Spleen (tissue), 11 donors: ENCODE data around the gene ADGRG1. TPM values are rescaled to one million over a fixed set of nuclear protein-coding genes. Genes with fewer than 3 reads are reported as not detected.

Experiments
- DNase-seq: peaks from one replicate; pipeline ENCODE4 v3.0.0-alpha.2; 2020
- H3K27ac ChIP-seq, 8 donors: fragments of 200-600 bp; sonication (generic) in 7 of 8; 1 replicate in 4 of 8; 2 replicates in 4 of 8; pipeline versions ENCODE4 v1.5.0 to v1.8.0; 2016 to 2021; ENCODE audit warnings: inconsistent platforms in 4 of 8, mild to moderate bottlenecking in 4 of 8, moderate library complexity in 1 of 8
- H3K27me3 ChIP-seq, 7 donors: fragments of 200-600 bp; sonication (generic) in 6 of 7; replicated peaks in 1 of 7; 1 replicate in 4 of 7; 2 replicates in 3 of 7; pipeline versions ENCODE4 v1.5.0 to v1.8.0; 2016 to 2021; ENCODE audit warnings: inconsistent platforms in 3 of 7, mild to moderate bottlenecking in 1 of 7
- H3K36me3 ChIP-seq, 6 donors: fragments of 200-600 bp; sonication (generic) in 5 of 6; 1 replicate in 4 of 6; 2 replicates in 2 of 6; pipeline versions ENCODE4 v1.5.0 to v1.8.0; 2016 to 2021; ENCODE audit warnings: inconsistent platforms in 2 of 6
- H3K4me1 ChIP-seq, 6 donors: fragments of 200-600 bp; sonication (generic) in 5 of 6; 1 replicate in 3 of 6; 2 replicates in 3 of 6; pipeline versions ENCODE4 v1.5.0 to v1.8.0; 2016 to 2021; ENCODE audit warnings: inconsistent platforms in 3 of 6
- H3K4me3 ChIP-seq, 8 donors: fragments of 200-600 bp; sonication (generic) in 7 of 8; 1 replicate in 4 of 8; 2 replicates in 4 of 8; pipeline versions ENCODE4 v1.5.0 to v1.8.0; 2016 to 2021; ENCODE audit warnings: inconsistent platforms in 4 of 8, mild to moderate bottlenecking in 4 of 8, moderate library complexity in 2 of 8
- H3K9me3 ChIP-seq, 8 donors: fragments of 200-600 bp; sonication (generic) in 7 of 8; 1 replicate in 4 of 8; 2 replicates in 4 of 8; pipeline versions ENCODE4 v1.5.0 to v1.8.0; 2016 to 2021; ENCODE audit warnings: inconsistent platforms in 4 of 8
- CTCF ChIP-seq, 11 experiments: fragments of 200-600 bp in 7 of 11; fragments of 450-650 bp in 4 of 11; sonication (generic) in 4 of 11; IDR thresholded peaks in 8 of 11; conservative IDR thresholded peaks in 3 of 11; 1 replicate in 7 of 11; 2 replicates in 4 of 11; pipeline versions ENCODE4 v1.4.0 to v1.8.0; 2016 to 2021; ENCODE audit warnings: antibody characterized with exemption in 11 of 11, inconsistent platforms in 4 of 11, mild to moderate bottlenecking in 1 of 11
- POLR2A ChIP-seq, 3 donors: fragments of 450-650 bp; IDR thresholded peaks; one replicate each; pipeline ENCODE4 v1.5.1; 2017; ENCODE audit warnings: antibody characterized with exemption in 3 of 3, mild to moderate bottlenecking in 1 of 3
- POLR2AphosphoS5 ChIP-seq, 3 donors: sonication (generic); formaldehyde crosslinking; IDR thresholded peaks; one replicate each; pipeline ENCODE4 v1.5.1; 2017; ENCODE audit warnings: antibody characterized with exemption in 3 of 3
- WGBS, 5 donors: extraction: QIAGEN DNeasy Blood & Tissue Kit in 3 of 5; methylation state at CpG; one replicate each; pipeline versions ENCODE4 v1.1.5 to v1.1.7; 2013 to 2018; 5-methylcytosine and 5-hydroxymethylcytosine counted together
- intact Hi-C: fragments of 100-400 bp; cut with DNase I; formaldehyde crosslinking; loops from one replicate; pipeline ENCODE4 v1.15.0; 2023; ENCODE audit warnings: low total_unique reads
- polyA plus RNA-seq, 3 donors: library from polyadenylated mRNA; stranded (reverse); fragments of 200-250 nt; gene quantifications; one replicate each; pipeline ENCODE4 v1.2.1, GENCODE V29; 2013
- total RNA-seq, 7 donors: library from RNA; depleted of rRNA in 3 of 7; stranded (reverse); fragments of >200 nt in 3 of 7; fragmentation: NEBNext Ultra II Directional in 4 of 7; extraction: Animal tissue kit (Norgen Biotek cat#: 25700) in 4 of 7; gene quantifications; one replicate each; pipeline versions ENCODE4 v1.1.0 to v1.2.1, GENCODE V29; 2016 to 2021
- donor health status: healthy with polysubstance abuse.
- donor health status: DM: no; HTN: no; CAD: no; lungs with moderate emphysema.
- donor health status: DM: no; HTN: no; CAD: no.
- donor health status: Bipolar disorder and iron deficiency.
- donor health status: healthy.
- donor health status: DM: no; HTN: no; CAD: no.
- donor health status: DM: yes; HTN: yes; CAD: no.

Gene ADGRG1
- total and polyA plus RNA-seq, 10 donors: 1.0 to 23.7 (median 8.2) TPM

DNA sequence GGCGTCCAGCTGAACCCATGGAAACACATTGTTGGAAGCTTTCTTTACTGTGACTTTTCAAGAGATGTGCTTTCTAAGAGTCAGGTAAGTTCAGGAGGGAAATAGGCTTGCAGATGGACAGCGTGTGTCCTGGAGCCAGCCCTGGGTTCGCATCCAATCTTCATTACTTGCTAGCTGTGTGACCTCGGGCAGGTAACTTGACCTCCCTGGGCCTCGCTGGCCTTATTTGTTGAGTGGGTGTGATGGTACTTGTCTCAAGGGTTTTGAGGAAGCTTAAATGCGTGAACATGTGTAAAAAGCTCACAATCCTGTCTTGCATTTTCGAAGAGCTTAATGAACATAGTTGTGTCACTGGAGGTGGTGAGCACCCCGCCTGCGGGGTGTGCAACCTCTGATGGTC lies 11.8 kb downstream of the ADGRG1 start:
- no peaks in the 10 kb centered on the region for H3K36me3 ChIP-seq
- H3K4me1 ChIP-seq: peaks cover 0 to 30% (median 6%) of the 10 kb centered on the region in 6 donors
- no peak overlapping the region for H3K4me3 ChIP-seq
- peaks cover 0 to 38% (median 2%) of the 10 kb centered on the region in 7 donors for H3K27me3 ChIP-seq
- intact Hi-C loops: no loop called here
- TF ChIP-seq POLR2AphosphoS5 (IDR thresholded peaks at IDR 0.05) (no peak), CTCF (IDR thresholded peaks at IDR 0.05 in 8 of 11, conservative IDR thresholded peaks at IDR 0.05 in 3 of 11) (no peak), POLR2A (IDR thresholded peaks at IDR 0.05) (no peak)
- no peak overlapping the region for H3K27ac ChIP-seq
- 86 to 95% (median 90%) methylated on average over 9 of the region's 9 CpGs for WGBS, 5 donors
- DNase-seq: no peak
- no peaks in the 10 kb centered on the region for H3K9me3 ChIP-seq

GRCh38 chr16:57640612-57641011 lies 12.2 kb downstream of the ADGRG1 start:
- Histone ChIP-seq H3K27ac (no peak overlapping the region), H3K4me3 (no peak overlapping the region), H3K27me3 (peaks cover 0 to 37% (median 2%) of the 10 kb centered on the region in 7 donors), H3K36me3 (no peaks in the 10 kb centered on the region), H3K4me1 (peaks cover 0 to 34% (median 8%) of the 10 kb centered on the region in 6 donors), H3K9me3 (no peaks in the 10 kb centered on the region)
- 44 to 59% (median 49%) methylated on average over 8 of the region's 8 CpGs for WGBS, 5 donors
- intact Hi-C loops: no loop called here
- no peak for DNase-seq
- TF ChIP-seq POLR2AphosphoS5 (IDR thresholded peaks at IDR 0.05) (no peak), CTCF (IDR thresholded peaks at IDR 0.05 in 8 of 11, conservative IDR thresholded peaks at IDR 0.05 in 3 of 11) (no peak), POLR2A (IDR thresholded peaks at IDR 0.05) (no peak)

DNA sequence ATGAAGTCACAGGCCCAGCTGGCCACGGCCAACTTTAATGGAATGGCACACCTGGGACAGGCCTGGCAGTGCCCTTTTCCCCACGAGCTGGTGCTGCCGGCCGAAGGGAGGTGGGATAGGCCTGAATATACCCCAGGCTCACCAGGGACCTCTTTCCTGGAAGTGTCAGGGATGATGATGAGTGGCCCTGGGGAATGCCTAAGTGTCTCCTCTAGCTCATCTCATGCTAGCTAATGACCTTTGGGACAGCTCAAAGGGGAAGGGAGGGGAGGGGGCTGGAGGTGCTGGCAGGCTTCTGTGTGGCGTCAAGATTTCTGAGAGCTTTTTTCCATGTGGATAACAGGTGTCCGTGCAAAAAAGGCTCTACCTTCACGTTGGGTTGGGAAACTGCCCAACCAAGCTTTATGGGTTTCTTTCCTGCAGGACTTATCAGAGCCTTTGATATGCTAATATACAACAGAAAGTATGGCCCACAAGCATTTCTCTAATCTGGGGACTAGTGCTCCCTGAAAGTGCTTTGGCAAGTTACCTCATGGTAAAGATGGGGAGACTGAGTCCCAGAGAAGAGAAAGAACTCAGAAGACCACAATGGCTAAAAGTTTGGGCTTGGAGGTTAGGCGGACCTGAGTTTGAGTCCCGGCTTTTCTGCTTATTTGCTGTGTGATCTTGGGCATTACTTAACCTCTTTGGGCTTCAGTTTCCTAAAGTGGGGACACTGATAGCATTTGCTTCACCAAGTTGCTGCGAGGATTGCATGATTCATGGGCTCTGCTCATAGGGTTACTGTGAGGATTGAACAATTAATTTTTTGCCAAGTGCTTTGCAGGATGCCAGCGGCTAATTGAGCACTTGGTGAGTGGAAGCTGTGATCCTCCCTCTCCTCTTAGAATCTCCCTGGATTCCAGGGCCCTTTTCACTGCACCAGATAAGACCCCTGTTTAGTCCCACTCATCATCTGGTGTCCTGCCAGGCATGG lies 14.0 kb downstream of the ADGRG1 start:
- intact Hi-C loops: no loop called here
- TF ChIP-seq POLR2AphosphoS5 (IDR thresholded peaks at IDR 0.05) (no peak), POLR2A (IDR thresholded peaks at IDR 0.05) (no peak), CTCF (IDR thresholded peaks at IDR 0.05 in 8 of 11, conservative IDR thresholded peaks at IDR 0.05 in 3 of 11) (no peak)
- peaks cover under 1 to 37% (median 18%) of the 10 kb centered on the region in 6 donors for H3K4me1 ChIP-seq
- no peak overlapping the region for H3K4me3 ChIP-seq
- H3K9me3 ChIP-seq: no peaks in the 10 kb centered on the region
- H3K27me3 ChIP-seq: peaks cover 0 to 32% (median 2%) of the 10 kb centered on the region in 7 donors
- H3K36me3 ChIP-seq: no peaks in the 10 kb centered on the region
- no peak for DNase-seq
- 65 to 92% (median 82%) methylated on average over 11 of the region's 11 CpGs for WGBS, 5 donors
- no peak overlapping the region for H3K27ac ChIP-seq
